ENCODE results near the gene OR5B2. TPM values are rescaled to one million over a fixed set of nuclear protein-coding genes. Genes with fewer than 3 reads are reported as not detected.
A peak's percentile ranks its signal among the peaks of the same experiment; 100 is the strongest.
"Not testable (repeated sequence)": the region's sequence is repeated elsewhere in the genome, so short reads cannot be mapped to it uniquely, and the experiment has no call there.

The OR5B2 gene
- not detected for total RNA-seq

GRCh38 chr11:58428021-58428420 lies at the start of gene OR5B2:
Gene OR5B2, minus strand, starts transcription at chr11:58428121. Its CDS starts 4,860 bp downstream, at chr11:58423261.
- no peak within 1 kb of the TSS for H3K27ac Mint-ChIP-seq
- no peaks in the 10 kb centered on the region for H3K4me1 Mint-ChIP-seq
- H3K9me3 Mint-ChIP-seq, result peaks cover 8% of the 10 kb centered on the region
- no peak for ATAC-seq (ENCODE audit: low read depth)
- H3K4me3 Mint-ChIP-seq, result no peak within 1 kb of the TSS
- no peaks in the 10 kb centered on the region for H3K36me3 Mint-ChIP-seq
- POLR2A ChIA-PET, result no interaction called here
- no peak for DNase-seq
- H3K27me3 Mint-ChIP-seq, result peaks cover 3% of the 10 kb centered on the region

- ATAC-seq (ENCODE audit: low read depth) (no peak), DNase-seq (no peak)
- Mint-ChIP-seq H3K27me3 (peaks cover 2% of the 10 kb centered on the region), H3K9me3 (peaks cover 27% of the 10 kb centered on the region), H3K36me3 (peaks cover 1% of the 10 kb centered on the region), H3K4me3 (no peak overlapping the region), H3K27ac (no peak overlapping the region), H3K4me1 (no peaks in the 10 kb centered on the region)
- POLR2A ChIA-PET, result no interaction called here
Measured at GRCh38 chr11:58471892-58472291, 44.0 kb upstream of the OR5B2 start.

- no peak overlapping the region for H3K4me3 Mint-ChIP-seq
- no peak for ATAC-seq (ENCODE audit: low read depth)
- peaks cover 13% of the 10 kb centered on the region for H3K9me3 Mint-ChIP-seq
- POLR2A ChIA-PET, result no interaction called here
- no peaks in the 10 kb centered on the region for H3K27me3 Mint-ChIP-seq
- no peaks in the 10 kb centered on the region for H3K4me1 Mint-ChIP-seq
- no peaks in the 10 kb centered on the region for H3K36me3 Mint-ChIP-seq
- no peak overlapping the region for H3K27ac Mint-ChIP-seq
- DNase-seq, result no peak
Measured at GRCh38 chr11:58466293-58466692, 38.4 kb upstream of the OR5B2 start.

GRCh38 chr11:58465690-58466089 lies 37.8 kb upstream of the OR5B2 start:
- Mint-ChIP-seq H3K27me3 (no peaks in the 10 kb centered on the region), H3K4me1 (no peaks in the 10 kb centered on the region), H3K27ac (no peak overlapping the region), H3K36me3 (no peaks in the 10 kb centered on the region), H3K4me3 (no peak overlapping the region), H3K9me3 (peaks cover 11% of the 10 kb centered on the region)
- POLR2A ChIA-PET, result no interaction called here
- ATAC-seq (ENCODE audit: low read depth) (no peak), DNase-seq (no peak)

- DNase-seq, result no peak
- H3K4me1 Mint-ChIP-seq, result peaks cover 6% of the 10 kb centered on the region
- H3K27me3 Mint-ChIP-seq, result peaks cover 8% of the 10 kb centered on the region
- no peak overlapping the region for H3K27ac Mint-ChIP-seq
- no peaks in the 10 kb centered on the region for H3K36me3 Mint-ChIP-seq
- H3K9me3 Mint-ChIP-seq, result peaks cover 10% of the 10 kb centered on the region
- no peak overlapping the region for H3K4me3 Mint-ChIP-seq
- ATAC-seq (ENCODE audit: low read depth), result peak; percentile 52
- POLR2A ChIA-PET, result no interaction called here
Measured at GRCh38 chr11:58451585-58451984, 23.7 kb upstream of the OR5B2 start.

GRCh38 chr11:58446294-58446693 lies 18.4 kb upstream of the OR5B2 start:
- ATAC-seq (ENCODE audit: low read depth) (no peak), DNase-seq (no peak)
- Mint-ChIP-seq H3K27me3 (peaks cover 6% of the 10 kb centered on the region), H3K27ac (no peak overlapping the region), H3K9me3 (peaks cover 14% of the 10 kb centered on the region), H3K4me3 (no peak overlapping the region), H3K4me1 (peaks cover under 1% of the 10 kb centered on the region), H3K36me3 (no peaks in the 10 kb centered on the region)
- POLR2A ChIA-PET, result no interaction called here

- peaks cover 13% of the 10 kb centered on the region for H3K9me3 Mint-ChIP-seq
- DNase-seq (no peak), ATAC-seq (ENCODE audit: low read depth) (no peak)
- H3K4me1 Mint-ChIP-seq, result no peaks in the 10 kb centered on the region
- H3K27ac Mint-ChIP-seq, result no peak overlapping the region
- no peaks in the 10 kb centered on the region for H3K36me3 Mint-ChIP-seq
- H3K4me3 Mint-ChIP-seq, result no peak overlapping the region
- POLR2A ChIA-PET, result no interaction called here
- peaks cover 3% of the 10 kb centered on the region for H3K27me3 Mint-ChIP-seq
Measured at GRCh38 chr11:58444300-58444699, 16.4 kb upstream of the OR5B2 start.

- POLR2A ChIA-PET, result no interaction called here
- DNase-seq, result no peak
- no peak for ATAC-seq (ENCODE audit: low read depth)
- Mint-ChIP-seq H3K27me3 (peaks cover 3% of the 10 kb centered on the region), H3K36me3 (no peaks in the 10 kb centered on the region), H3K9me3 (peaks cover 12% of the 10 kb centered on the region), H3K4me1 (no peaks in the 10 kb centered on the region), H3K27ac (no peak within 1 kb of the TSS), H3K4me3 (no peak within 1 kb of the TSS)
Measured at GRCh38 chr11:58442136-58442535, 14.2 kb upstream of the OR5B2 start, which contains the start of gene OR5B12. Gene OR5B12, minus strand, starts transcription at chr11:58442236. Its CDS starts 2,085 bp downstream, at chr11:58440151.

GRCh38 chr11:58438486-58438885 lies 10.6 kb upstream of the OR5B2 start:
- H3K4me3 Mint-ChIP-seq, result no peak overlapping the region
- POLR2A ChIA-PET, result no interaction called here
- peaks cover 7% of the 10 kb centered on the region for H3K9me3 Mint-ChIP-seq
- DNase-seq (no peak), ATAC-seq (ENCODE audit: low read depth) (no peak)
- no peaks in the 10 kb centered on the region for H3K27me3 Mint-ChIP-seq
- H3K27ac Mint-ChIP-seq, result no peak overlapping the region
- no peaks in the 10 kb centered on the region for H3K4me1 Mint-ChIP-seq
- no peaks in the 10 kb centered on the region for H3K36me3 Mint-ChIP-seq

GRCh38 chr11:58434217-58434616 lies 6.3 kb upstream of the OR5B2 start:
- no peaks in the 10 kb centered on the region for H3K36me3 Mint-ChIP-seq
- no peak overlapping the region for H3K4me3 Mint-ChIP-seq
- no peak for ATAC-seq (ENCODE audit: low read depth)
- H3K27me3 Mint-ChIP-seq, result peaks cover 3% of the 10 kb centered on the region
- POLR2A ChIA-PET, result no interaction called here
- no peak for DNase-seq
- peaks cover 5% of the 10 kb centered on the region for H3K9me3 Mint-ChIP-seq
- no peaks in the 10 kb centered on the region for H3K4me1 Mint-ChIP-seq
- H3K27ac Mint-ChIP-seq, result no peak overlapping the region

GRCh38 chr11:58433638-58434203 lies 5.8 kb upstream of the OR5B2 start:
- peaks cover 4% of the 10 kb centered on the region for H3K9me3 Mint-ChIP-seq

GRCh38 chr11:58429273-58429672 lies 1.4 kb upstream of the OR5B2 start:
- Mint-ChIP-seq H3K27ac (no peak overlapping the region), H3K4me3 (no peak overlapping the region), H3K27me3 (peaks cover 3% of the 10 kb centered on the region), H3K4me1 (no peaks in the 10 kb centered on the region), H3K36me3 (no peaks in the 10 kb centered on the region), H3K9me3 (peaks cover 8% of the 10 kb centered on the region)
- DNase-seq (no peak), ATAC-seq (ENCODE audit: low read depth) (no peak)
- POLR2A ChIA-PET, result no interaction called here

More at GRCh38 chr11:58433638-58434203, 5.8 kb upstream of the OR5B2 start:
- Mint-ChIP-seq H3K27me3 (peaks cover 3% of the 10 kb centered on the region), H3K27ac (no peak overlapping the region), H3K4me3 (no peak overlapping the region), H3K36me3 (no peaks in the 10 kb centered on the region), H3K4me1 (no peaks in the 10 kb centered on the region)
- ATAC-seq (ENCODE audit: low read depth) (no peak), DNase-seq (no peak)
- POLR2A ChIA-PET, result no interaction called here

GRCh38 chr11:58406774-58407173 lies 21.1 kb downstream of the OR5B2 start, which contains the start of gene OR5B3:
Gene OR5B3, minus strand, starts transcription at chr11:58406874. Its CDS starts 3,465 bp downstream, at chr11:58403409.
- peaks cover 15% of the 10 kb centered on the region for H3K9me3 Mint-ChIP-seq
- H3K4me1 Mint-ChIP-seq, result no peaks in the 10 kb centered on the region
- ATAC-seq (ENCODE audit: low read depth) (no peak), DNase-seq (no peak)
- peaks cover 2% of the 10 kb centered on the region for H3K36me3 Mint-ChIP-seq
- no peaks in the 10 kb centered on the region for H3K27me3 Mint-ChIP-seq
- no peak within 1 kb of the TSS for H3K27ac Mint-ChIP-seq
- H3K4me3 Mint-ChIP-seq, result no peak within 1 kb of the TSS
- POLR2A ChIA-PET, result no interaction called here

- H3K9me3 Mint-ChIP-seq; POLR2A ChIA-PET; H3K4me3 Mint-ChIP-seq; DNase-seq; H3K4me1 Mint-ChIP-seq; ATAC-seq (ENCODE audit: low read depth); H3K27ac Mint-ChIP-seq; H3K36me3 Mint-ChIP-seq; H3K27me3 Mint-ChIP-seq: not testable (repeated sequence)
Measured at GRCh38 chr11:58399622-58400021, 28.3 kb downstream of the OR5B2 start.

GRCh38 chr11:58395581-58395980 lies 32.3 kb downstream of the OR5B2 start:
- Mint-ChIP-seq H3K4me3 (no peak overlapping the region), H3K9me3 (peaks cover 8% of the 10 kb centered on the region), H3K4me1 (no peaks in the 10 kb centered on the region), H3K27me3 (no peaks in the 10 kb centered on the region), H3K27ac (no peak overlapping the region), H3K36me3 (no peaks in the 10 kb centered on the region)
- POLR2A ChIA-PET, result no interaction called here
- DNase-seq (no peak), ATAC-seq (ENCODE audit: low read depth) (no peak)
